ENCODE data around the gene SLC4A4.

The SLC4A4 gene

DNA sequence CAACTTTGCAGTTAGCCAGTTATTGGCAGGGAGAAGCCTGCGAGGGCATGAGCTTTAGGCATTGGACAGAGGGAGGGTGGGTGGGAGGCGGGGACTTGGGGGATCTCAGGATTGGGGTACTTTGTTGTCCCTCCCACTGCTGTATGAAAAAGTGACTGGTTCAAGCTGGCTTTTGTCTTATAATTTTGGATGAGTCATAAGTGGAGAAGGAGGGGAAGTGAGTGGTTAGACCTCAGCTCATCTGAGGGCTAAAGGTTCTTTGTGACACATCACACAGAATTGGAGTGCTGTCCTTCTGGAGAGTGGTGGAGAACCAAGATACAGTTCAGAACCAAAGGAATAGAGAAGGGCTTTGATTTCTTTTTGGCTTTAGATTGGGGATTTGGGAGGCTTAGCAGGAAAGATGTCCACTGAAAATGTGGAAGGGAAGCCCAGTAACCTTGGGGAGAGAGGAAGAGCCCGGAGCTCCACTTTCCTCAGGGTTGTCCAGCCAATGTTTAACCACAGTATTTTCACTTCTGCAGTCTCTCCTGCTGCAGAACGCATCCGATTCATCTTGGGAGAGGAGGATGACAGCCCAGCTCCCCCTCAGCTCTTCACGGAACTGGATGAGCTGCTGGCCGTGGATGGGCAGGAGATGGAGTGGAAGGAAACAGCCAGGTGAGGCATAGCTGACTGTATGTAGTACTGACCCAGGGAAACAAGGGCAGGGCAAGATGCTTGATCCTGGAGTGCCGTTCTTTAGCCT lies at the start of gene SLC4A4:
Gene SLC4A4 (plus strand): TSS at position 175 of the 748 bp plus-strand sequence.
- peak; percentile 48 for DNase-seq (ENCODE audit: low read depth)

DNA sequence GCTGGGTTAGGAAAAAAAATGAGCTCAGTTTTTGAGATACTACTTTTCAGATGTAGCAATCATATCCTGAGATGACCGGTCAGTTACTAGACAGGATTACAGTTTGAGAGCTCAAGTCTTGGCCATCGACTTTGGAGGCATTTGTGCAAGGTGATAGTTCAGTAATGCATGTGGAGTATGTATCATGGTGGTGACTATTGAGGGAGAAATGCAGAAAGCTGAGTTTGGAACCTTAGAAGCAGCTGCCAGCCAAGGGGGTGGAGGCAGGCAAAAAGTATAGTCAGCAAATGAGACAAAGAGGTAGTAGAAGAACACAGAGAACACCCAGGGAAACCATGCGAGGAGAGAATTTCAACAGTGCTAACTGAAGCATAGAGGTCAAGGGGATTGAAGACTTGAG lies 48.7 kb upstream of the SLC4A4 start:
- peak; percentile 60 for DNase-seq (ENCODE audit: low read depth)

- DNase-seq (ENCODE audit: low read depth) = no peak
Measured at GRCh38 chr4:71290476-71290875, 48.3 kb upstream of the SLC4A4 start.

DNA sequence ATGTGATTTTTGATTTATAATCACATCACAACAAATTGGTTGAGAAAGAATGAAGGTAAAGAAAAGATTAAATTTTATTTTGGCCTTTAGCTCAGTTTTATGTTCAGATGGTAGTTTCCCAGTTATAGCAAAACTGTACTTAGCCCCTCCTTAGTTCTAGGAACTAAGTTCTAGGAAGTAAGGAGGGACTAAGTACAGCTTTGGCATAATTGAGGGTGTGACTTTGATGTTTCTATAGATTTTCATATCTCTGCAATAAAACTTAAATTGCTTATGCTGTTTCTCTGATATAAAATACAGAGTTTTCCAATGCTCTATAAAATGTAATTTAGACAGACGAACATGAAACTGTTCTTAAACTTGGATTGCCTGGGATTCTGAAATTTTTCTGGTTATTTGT lies 46.6 kb upstream of the SLC4A4 start:
- DNase-seq (ENCODE audit: low read depth) = no peak

- peak; percentile 52 for DNase-seq (ENCODE audit: low read depth)
Measured at GRCh38 chr4:71293705-71294104, 45.1 kb upstream of the SLC4A4 start.

GRCh38 chr4:71294301-71294700 lies 44.5 kb upstream of the SLC4A4 start:
- DNase-seq (ENCODE audit: low read depth) = no peak

GRCh38 chr4:71296945-71297344 lies 41.9 kb upstream of the SLC4A4 start:
- DNase-seq (ENCODE audit: low read depth) = no peak

- DNase-seq (ENCODE audit: low read depth) = no peak
Measured at GRCh38 chr4:71300362-71300761, 38.5 kb upstream of the SLC4A4 start.

DNA sequence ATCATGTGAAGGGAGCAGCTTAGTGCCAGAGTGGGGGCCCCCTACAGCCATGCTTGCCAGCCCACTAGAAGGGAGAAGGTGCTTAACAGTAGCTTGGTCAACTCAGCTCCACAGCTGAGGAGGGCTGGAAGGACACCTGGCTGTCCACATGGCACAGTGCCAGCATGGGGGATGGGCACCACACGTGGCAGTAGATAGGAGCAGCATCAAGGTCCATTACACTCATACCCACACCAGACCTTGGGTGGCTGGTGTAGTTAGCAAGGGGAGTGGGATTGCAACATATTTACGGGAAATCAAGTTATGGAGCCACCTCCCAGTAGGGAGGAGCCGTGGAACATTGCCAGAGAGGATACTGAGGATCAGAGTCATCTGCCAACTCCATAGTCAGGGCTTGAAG lies 37.9 kb upstream of the SLC4A4 start:
- DNase-seq (ENCODE audit: low read depth) = no peak

- no peak for DNase-seq (ENCODE audit: low read depth)
Measured at GRCh38 chr4:71303287-71303686, 35.5 kb upstream of the SLC4A4 start.

DNA sequence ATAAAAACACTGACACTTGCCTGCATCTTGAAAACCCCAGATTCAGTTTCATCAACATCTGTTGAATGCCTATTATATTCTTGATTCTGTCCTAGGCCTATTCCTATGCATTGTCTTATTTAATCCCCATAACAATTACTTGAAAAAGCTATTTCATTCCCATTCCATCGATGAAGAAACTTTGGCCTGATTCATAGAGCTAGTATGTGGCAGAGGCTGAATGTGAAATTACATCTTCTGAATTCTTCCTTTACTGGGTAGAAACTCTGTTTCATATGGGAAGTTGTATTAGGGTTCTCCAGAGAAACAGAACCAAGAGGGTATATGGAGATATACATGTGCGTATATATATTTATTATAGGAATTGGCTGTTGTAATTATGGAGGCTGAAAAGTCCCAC lies 35.0 kb upstream of the SLC4A4 start:
- DNase-seq (ENCODE audit: low read depth) = no peak

DNA sequence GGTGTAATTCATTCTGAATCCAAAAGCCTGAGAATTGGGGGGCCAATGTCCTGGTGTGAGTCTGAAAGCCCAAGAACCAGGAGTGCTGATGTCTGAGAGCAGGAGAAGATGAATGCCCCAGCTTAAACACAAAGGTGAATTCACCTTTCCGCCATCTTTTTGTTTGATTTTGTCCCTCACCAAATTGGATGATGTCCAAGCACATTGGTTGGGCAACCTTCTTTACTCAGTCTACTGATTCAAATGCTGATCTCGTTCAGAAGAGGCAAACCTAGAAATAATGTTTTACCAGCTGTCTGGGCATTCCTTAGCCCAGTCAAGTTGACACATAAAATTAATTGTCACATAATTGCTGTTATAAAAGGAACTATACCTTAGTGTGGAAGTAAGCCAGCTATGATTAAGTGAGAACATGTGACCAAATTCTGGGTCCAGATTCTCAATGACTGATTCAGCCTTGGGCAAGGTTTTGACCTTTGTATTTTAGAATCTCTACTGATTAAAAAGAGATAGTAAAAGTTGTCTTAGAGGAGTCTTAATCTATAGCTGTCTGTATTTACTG lies 34.5 kb upstream of the SLC4A4 start:
- DNase-seq (ENCODE audit: low read depth) = no peak

DNA sequence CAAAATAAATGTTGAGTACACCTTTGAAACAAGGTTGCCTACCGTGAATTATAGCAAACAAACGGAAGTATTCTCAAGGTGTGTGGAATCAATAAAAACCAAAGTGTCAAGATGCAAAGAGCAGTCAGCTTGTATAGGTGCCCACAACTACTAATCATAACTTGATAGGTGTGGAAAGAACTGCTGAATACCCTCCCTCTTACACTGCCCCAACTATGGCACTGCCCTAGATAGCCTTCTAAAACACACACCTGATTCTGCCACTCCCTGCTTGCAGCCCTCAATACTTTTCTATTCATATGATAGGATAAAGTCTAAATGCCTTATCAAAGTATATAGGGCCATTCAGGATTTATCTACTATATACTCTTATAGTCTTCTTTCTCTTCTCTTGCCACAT lies 31.1 kb upstream of the SLC4A4 start:
- no peak for DNase-seq (ENCODE audit: low read depth)

DNA sequence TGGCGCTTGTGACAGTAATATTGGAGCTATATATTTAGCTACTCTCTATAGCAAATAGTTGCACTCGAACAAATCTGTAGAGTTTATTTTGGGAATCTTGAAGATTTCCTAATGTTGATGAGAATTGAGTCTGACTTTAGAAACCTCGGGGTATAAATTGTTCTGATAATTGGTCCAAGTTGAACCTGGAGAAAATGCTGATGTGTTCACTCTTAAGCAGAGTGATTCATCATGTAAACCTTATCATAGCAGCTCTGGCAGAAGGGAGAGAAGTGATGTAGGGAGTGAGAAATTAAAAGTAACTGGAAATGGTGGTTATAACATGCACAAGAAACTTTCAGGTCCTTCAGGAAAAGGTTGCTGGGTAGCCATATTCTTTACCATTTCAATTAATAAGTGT lies 16.4 kb upstream of the SLC4A4 start:
- DNase-seq (ENCODE audit: low read depth) = no peak

DNA sequence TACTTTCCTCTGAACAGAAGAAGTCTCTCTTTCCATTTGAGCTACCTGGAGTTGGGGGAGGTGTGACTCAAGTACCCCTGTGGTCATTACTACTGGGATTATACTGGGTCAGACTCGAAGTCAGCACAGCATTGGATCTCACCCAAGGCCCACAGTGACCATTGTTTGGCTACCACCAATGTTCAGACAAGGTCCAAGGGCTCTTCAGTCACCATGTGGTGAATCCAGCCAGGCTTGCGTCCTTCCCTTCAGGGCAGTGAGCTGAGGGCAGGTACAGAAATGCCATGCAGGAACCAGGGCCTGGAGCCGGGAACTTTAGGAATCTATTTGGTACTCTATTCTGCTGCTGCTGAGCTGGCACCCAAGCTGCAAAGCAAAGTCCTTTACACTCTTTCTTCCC lies 5.5 kb upstream of the SLC4A4 start:
- DNase-seq (ENCODE audit: low read depth) = no peak

DNA sequence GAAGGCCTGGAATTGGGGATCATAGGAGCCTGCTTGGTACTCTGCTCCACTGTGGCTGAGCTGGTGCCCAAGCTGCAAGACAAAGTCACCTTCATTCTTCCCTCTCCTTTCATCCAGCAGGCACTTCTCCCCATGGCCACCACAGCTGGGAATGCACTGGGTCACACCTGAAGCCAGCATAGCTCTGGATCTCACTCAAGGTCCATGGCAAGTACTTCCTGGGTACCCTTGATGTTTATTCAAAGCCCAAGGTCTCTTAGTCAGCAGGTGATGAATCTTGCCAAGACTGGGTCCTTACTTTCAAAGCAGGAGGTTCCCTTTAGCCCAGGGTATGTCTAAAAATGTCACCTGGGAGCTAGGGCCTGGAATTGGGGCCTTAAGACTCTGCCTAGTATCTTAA lies 4.9 kb upstream of the SLC4A4 start:
- DNase-seq (ENCODE audit: low read depth) = no peak

GRCh38 chr4:71334465-71334882 lies 4.3 kb upstream of the SLC4A4 start:
- peak; percentile 15 for DNase-seq (ENCODE audit: low read depth)

DNA sequence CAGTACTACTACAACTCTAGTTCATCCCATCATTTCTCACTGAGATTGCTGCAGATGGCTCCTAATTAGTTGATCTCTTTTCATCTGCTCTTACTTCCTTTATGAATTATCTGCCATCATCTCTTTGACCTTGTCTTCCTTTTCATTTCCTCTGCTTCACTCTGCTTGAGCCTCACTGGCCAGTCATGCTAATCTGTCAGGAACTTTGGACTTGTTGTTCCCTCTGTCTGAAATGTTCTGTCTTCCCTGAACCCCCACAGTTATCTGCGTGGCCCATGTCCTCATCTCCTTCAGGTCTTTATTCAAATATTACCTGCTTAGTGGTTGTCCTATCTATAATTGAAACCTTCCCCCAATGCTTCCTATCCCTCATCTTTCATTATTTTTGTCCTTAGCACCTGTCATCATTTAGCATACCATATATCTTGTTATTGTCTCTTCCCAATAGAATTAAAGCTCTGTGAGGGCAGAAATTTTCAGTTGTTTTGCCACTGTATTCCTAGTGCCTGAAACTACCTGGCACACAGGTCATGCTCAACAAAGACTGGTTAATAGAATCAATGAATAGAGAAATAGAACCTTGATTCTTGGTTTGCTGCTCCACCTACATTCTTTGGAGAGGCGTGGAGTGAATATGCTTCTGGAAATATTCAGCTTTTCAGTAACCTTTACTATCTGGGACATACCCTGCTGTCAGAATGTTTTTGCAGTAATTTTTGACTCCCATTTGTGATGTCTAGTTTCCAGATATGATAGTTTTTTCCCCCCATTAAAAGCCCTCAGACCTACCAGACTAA lies 5.0 kb downstream of the SLC4A4 start:
- no peak for DNase-seq (ENCODE audit: low read depth)

DNA sequence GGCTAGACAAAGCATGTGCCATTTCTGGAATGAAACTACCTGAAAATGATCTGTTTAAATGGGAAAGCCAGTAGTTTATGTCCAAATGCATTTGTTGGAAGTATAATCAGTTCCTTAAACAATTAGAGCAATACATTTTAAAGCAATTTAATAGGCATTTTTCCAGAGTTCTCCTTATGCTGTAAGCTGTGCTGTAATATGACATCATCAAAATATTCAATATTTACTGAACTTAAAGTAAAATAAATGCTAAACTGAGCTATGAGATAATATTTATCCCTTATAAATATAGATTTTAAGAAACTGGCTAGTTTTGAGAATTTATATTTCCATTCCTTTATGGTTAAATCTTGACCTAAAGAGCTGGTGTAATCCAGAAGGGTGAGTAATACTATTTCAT lies 7.9 kb downstream of the SLC4A4 start:
- DNase-seq (ENCODE audit: low read depth) = no peak

- DNase-seq (ENCODE audit: low read depth) = no peak
Measured at GRCh38 chr4:71348586-71348985, 9.8 kb downstream of the SLC4A4 start.

DNA sequence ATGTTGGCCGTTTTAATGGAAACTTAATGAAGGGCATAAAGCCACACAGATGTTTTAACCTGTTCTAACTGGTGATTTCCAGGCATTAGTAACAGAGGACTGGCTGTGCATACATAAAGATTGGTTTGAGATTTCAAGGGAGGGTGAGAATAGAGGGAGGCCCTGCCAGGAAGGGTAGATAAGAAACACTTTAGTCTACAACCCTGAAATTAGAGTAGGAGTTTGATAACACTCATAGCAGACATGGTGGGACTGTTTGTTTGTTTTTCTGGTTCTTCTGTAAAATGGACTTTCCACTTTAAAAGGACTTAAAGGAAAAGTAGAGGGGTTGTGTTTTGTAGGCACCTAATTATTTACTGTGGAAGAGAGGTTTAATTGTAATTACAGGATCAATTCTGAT lies 16.2 kb downstream of the SLC4A4 start:
- DNase-seq (ENCODE audit: low read depth) = no peak

- DNase-seq (ENCODE audit: low read depth) = no peak
Measured at GRCh38 chr4:71355971-71356370, 17.2 kb downstream of the SLC4A4 start.

GRCh38 chr4:71356924-71357663 lies 18.3 kb downstream of the SLC4A4 start:
- no peak for DNase-seq (ENCODE audit: low read depth)
